Peyer's patch (tissue), 4 donors: Measurements from ENCODE around the gene CST1.

Experiments
- POLR2A ChIP-seq, 2 donors: fragments of 450-650 bp; IDR thresholded peaks; one replicate each; pipeline ENCODE4 v1.5.1; 2017; ENCODE audit warnings: antibody characterized with exemption in 2 of 2, mild to moderate bottlenecking in 2 of 2, moderate library complexity in 2 of 2
- TF ChIP-seq, protein P1 (sequence below), 6 experiments: fragments of 450-650 bp in 4 of 6; fragments of 200-600 bp in 2 of 6; sonication (generic) in 1 of 6; IDR thresholded peaks; one replicate each; pipeline ENCODE4 v1.5.1; 2017 to 2019; ENCODE audit warnings: antibody characterized with exemption in 6 of 6, mild to moderate bottlenecking in 3 of 6, moderate library complexity in 1 of 6

DNA sequence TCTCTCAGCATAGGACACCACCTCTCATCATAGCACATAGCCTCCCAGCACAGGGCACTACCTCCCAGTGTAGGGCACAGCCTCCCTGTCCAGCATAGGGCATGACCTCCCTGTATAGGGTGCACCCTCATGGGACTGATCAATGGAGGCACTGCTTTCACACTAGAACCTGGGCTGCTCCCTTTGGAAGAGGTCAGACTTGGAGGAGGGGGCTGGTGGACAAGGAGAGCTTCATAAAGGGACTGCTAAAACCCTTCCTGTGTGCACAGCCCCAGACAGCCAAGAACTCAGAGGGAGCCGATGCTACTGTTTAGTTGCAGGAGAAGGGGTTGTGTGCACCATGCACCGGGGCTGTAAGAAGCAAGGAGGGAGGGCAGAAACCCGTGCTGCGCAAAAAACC is 40.0 kb downstream of the CST1 start:
- no peak for TF ChIP-seq POLR2A (IDR thresholded peaks at IDR 0.05)
- TF ChIP-seq, protein P1, sequence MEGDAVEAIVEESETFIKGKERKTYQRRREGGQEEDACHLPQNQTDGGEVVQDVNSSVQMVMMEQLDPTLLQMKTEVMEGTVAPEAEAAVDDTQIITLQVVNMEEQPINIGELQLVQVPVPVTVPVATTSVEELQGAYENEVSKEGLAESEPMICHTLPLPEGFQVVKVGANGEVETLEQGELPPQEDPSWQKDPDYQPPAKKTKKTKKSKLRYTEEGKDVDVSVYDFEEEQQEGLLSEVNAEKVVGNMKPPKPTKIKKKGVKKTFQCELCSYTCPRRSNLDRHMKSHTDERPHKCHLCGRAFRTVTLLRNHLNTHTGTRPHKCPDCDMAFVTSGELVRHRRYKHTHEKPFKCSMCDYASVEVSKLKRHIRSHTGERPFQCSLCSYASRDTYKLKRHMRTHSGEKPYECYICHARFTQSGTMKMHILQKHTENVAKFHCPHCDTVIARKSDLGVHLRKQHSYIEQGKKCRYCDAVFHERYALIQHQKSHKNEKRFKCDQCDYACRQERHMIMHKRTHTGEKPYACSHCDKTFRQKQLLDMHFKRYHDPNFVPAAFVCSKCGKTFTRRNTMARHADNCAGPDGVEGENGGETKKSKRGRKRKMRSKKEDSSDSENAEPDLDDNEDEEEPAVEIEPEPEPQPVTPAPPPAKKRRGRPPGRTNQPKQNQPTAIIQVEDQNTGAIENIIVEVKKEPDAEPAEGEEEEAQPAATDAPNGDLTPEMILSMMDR (IDR thresholded peaks at IDR 0.05): no peak
